ENCODE data around the gene ANKRD13D.

The ANKRD13D gene

GRCh38 chr11:67351275-67352005 is 62.3 kb downstream of the ANKRD13D start:
- H3K4me1 Mint-ChIP-seq (ENCODE audit: low read depth): peaks cover 56% of the 10 kb centered on the region
- H3K36me3 Mint-ChIP-seq: no peaks in the 10 kb centered on the region
- peak overlapping the region; percentile 99 for H3K4me3 Mint-ChIP-seq
- no peaks in the 10 kb centered on the region for H3K27me3 Mint-ChIP-seq
- no peaks in the 10 kb centered on the region for H3K9me3 Mint-ChIP-seq (ENCODE audit: low read depth)
- H3K27ac Mint-ChIP-seq: peak overlapping the region; percentile 83

Data from activated naive CD8-positive, alpha-beta T cell (primary cell).